Central memory CD4-positive, alpha-beta T cell (primary cell): ENCODE results near the gene FIBIN.
"Not testable (repeated sequence)": the region's sequence is repeated elsewhere in the genome, so short reads cannot be mapped to it uniquely, and the experiment has no call there.

Experiments used
- DNase-seq: peaks from one replicate; pipeline ENCODE4 v3.0.0; 2022
- total RNA-seq, 3 experiments: gene quantifications; one replicate each; lab custom pipeline; 2026; lab: John Stamatoyannopoulos, UW

Gene FIBIN
- total RNA-seq = 0 reads per million in 3 experiments

DNA sequence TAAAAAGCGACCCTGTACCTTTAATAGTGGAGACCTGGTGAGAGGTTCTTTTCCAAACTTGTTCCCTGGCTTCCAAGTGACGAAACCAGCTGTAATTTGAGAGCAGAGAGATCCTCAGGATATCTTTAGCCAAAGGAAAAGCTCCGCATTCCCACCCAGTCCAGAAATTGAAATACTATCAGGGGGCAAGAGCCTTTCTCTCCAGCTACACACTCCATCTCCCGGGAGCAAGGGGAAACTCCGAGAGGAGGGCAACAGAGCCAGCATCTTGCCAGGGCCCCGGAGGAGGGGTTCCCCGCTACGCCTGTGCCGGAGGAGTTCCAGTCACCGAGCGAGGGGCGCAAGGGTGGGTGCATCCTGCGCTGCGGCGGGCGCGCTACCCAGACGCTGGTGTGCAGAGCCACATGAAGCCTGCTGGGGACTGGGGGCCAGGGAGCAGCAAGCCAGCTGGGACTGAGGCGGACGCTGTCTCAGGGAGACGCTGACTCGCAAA, at the start of gene FIBIN:
Gene FIBIN (plus strand): TSS at position 148 of the 493 bp plus-strand sequence. CDS start 415 bp downstream, outside the sequence.
- DNase-seq = no peak

DNA sequence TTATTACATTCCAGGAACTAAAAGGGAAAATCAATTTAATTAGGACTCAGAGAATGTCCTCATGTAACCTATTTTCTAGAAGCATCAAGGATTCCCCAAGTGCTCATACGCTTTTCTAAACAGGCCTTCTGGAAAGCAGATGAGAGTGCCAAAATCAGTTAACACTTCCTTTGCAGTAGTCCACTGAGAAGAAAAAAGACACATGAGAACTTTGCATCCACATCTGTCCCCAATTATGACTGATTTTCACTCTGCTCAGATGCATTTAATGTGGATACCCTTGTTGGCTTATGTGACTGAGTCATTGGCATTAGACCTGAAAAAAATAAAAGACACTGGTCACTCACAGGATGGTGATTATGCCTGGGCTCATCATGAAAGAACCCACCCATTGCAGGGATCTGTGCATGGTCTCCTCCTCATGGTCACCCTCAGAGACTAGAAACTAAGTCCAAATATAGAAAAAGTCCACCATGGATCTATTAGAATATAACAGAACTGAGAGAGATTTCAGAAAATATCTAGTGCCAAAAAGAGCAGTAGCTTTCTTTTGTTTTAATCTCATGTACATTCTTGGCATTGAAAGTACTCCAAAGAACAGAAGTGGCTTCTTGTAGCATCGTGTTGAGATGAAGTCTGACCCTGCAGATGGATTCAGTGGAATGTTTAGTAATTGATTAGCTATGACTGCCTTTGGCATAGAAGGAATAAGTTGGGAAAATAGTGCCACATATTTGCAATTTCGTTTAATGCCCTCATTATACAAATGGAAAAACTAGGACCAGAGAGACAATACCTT, 48.8 kb upstream of the FIBIN start:
- DNase-seq = no peak

DNA sequence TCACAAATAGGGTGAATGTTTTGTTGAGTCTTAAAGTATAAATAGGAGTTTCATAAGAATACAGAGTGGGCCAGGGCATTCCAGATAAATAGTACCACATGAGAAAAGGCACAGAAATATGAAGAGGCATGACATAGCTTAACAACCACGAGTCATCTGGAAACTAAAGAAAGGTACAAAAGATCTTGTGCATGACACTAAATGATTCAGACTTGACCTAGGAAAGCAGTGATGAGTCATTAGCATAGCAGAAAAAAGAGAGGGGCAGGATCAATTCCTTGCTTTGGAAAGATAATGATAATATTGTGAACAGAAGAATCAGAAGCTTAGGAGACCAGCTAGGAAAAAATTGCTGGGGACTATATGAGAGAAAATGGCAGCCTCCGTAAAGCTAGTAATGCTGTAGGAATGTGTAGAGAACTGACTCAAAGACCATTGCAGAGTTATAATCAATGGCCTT, 47.6 kb upstream of the FIBIN start:
- DNase-seq = no peak

DNA sequence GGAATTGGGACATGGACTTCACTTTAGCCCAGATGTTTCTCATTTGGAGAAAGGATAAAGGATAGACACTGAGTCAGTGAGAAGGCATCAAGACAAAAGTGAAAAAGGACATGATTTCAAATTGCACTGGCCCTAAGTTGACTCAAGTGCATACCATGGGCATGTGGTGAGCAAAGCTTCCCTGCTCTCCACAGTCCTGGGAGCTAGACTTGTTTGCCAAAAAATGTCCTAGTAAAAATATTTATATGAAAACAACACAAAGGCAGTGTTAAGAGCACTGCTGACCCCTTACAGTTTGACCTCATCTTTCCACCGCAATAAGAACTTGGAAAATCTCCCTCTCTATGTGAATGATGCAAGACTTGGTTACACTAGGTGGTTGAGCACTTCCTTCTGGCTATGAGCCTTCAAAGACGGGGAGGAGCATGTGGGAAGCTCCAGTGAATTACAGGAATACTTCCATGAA, 46.5 kb upstream of the FIBIN start:
- no peak for DNase-seq

DNA sequence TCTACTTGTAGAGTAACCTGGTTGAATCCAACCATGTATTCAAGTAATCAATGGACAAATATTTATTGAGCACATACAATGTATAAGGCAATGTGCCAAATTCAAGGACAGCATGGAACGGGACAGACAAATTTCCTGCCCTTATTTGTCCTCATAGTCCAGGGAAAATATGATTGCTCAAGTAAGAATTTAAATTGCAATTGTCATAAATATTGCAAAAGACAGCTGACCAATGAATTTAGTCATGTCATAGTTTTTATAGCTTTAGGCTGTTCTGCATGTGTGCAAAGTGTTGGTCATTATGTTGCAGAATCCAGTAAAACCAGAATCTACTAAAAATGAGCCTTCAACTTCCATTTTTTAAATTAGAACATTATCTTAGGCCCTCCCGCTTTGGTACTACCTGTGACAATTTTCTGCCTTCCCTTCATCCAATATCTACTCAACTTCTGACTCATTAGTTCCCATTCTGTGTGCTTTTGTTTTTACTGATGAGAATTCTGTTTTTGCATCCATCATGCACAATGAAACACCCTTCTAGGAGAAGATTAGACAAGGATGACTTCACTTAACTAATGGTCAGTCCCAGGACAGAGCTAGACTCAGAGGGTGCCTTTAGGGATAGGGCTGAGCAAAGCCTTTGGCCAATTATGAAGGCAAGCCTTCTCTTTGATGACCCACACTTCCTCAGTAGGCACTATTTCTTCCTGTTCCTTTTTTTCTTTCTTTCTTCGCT, 45.8 kb upstream of the FIBIN start:
- no peak for DNase-seq

DNA sequence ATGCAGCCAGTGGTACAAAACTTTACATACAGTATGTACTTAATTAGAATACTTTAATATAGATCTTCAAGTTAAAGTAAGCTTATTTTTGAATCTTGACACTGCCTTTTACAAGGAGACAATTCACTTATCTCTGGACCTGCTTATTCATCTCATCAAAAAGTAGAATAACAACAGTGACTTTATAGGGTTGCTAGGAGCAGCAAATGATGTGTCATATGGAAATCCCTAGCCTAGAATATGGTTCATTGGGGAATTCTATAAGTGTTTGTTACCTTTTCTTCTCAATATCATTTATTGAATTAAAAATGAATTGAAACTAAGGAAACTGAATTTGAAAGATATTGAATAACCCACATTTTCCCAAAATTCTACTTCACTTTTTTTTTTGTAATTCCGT, 45.0 kb upstream of the FIBIN start:
- DNase-seq = no peak

DNA sequence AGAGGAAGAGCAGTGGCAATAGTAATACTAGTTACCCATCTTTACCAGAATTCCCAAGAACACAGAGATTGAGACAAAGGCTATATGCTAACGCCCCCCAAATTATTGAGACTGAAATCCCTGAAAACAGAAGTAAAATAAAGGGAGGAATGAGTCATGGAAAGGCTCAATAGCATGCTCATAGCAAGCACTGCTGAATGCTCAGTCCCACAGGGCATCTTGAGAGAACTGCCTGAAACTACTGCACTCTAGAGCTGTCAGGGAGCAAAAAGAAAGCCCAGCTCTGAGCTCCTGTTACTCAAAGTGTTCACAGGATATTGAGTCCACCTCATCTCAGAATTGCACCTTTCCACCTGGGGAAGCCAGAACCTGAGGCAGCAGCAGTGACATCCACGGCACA, 44.1 kb upstream of the FIBIN start:
- DNase-seq = no peak

DNA sequence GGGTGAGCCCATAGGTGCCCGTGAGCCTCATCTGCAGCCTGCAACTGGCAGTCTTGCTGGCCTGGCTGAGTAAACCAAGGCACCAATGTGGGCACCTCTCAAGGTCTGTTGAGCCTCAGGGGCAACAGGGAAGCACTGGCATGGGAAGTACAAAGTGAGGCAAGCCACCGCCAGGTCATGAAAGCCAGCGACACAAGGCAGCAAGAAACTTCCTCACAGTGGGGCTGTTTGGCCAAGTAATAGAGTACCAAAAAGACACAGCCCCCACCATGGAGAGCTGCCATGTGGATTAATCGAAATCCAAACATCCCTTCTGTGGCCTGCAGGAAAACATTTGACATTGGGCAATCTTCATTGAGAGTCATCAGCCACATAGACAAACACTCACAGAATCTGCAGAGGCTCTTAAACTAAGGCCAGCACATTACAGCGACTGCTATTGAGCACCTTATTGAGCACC, 43.6 kb upstream of the FIBIN start:
- no peak for DNase-seq

DNA sequence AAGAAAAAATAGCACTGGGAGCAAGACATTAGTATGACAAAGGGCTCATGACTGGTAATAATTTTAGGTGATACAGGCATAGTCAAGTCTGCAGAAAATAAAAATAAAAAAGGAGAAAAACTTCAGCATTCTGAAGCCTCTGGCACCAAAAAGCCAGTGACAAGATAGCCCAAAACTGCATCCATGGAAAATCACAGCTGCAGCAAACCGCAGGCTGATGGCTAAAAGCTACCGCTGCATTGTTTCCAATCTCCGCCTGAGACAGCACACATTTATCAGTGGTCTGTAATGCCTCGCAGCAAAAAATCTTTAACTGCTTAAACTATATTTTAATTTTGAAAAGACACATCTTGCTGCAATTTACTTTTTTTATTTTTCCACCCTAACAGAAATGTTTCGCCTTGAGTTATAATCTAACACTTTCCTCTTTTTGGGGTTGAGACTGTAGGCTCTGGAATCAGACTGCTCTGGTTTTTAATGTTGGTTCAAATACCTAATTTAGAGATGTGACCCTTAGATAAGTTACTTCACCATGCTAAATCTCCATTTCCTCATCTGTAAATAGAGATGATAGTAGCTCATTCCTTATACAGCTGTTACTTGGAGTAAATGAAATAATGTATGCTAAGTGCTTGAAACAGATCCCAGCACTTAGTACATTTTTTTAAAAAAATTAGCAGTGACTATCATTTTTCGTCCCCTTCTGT, 42.0 kb upstream of the FIBIN start:
- DNase-seq = no peak

DNA sequence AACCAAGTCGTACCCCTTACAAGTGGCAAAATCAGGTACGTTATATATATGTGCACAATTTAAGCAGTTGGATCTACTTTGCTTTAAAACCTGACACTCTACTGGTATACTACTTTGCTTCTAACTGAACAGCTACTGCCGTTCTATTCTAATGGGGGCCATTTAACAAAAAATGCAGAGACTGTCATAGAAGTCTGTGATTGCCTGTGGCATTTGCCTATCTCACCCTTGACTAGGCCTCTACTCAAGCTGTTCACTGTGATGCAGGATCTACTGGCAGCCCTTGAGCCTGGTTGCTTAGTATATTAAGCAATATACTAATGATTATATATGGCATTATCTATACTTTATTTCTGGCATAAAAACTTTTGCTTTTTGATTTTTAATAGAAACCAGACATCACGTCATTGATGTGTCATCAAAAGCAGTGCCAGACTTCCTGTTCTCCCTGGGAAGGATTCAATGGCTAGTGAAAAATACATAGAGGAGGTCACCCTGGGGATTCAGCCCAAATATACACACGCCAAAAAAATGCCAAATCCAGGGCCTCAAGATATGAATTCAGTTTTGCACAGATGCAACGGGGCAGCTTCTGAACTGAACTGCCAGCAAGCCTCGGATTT, 40.0 kb upstream of the FIBIN start:
- DNase-seq = no peak

DNA sequence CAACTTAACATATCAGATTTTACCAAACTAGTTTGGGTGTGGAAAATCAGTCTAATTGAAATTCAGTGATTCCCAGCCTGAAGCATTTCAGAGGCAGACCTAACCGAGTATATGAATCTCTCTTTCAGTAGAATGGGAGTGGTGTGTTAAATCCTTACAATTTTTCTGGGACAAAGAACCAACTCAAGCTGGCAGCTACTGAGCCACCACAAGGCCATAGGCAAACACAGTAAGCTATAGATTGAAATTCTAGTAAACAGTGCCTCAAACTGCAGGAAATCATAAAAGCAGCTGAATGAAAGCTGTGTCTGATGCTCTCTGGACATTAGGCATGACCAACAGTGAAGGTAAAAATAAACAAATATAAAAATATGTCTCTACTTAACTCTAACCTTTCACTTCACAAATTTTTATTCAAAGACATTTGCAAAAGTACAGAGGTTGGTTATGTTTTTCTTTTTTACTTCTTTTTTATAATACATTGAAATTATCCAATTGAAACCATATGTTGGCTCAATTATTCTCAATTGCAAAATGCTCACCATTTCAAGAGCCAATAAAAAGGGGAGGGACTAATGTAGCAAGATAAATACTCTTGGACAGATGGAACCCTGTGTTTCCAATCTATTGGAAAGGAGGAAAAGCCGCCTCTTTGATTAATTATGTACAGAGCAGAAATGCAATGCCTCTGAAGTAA, 35.8 kb upstream of the FIBIN start:
- no peak for DNase-seq

DNA sequence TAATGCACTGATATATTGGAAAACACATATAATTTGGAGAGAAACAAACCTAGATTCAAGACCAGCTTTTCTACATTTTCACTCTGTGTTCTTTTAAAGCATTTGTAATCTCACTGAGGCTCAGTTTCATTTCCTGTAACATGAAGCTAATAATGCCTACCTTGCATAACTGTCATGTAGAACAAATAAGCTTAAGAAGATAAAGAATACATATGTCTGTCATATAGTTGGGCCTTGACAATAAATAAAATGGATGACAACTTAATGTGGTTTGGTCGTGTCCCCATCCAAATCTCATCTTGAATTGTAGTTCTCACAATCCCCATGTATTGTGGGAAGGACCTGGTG, 35.2 kb upstream of the FIBIN start:
- DNase-seq = no peak

DNA sequence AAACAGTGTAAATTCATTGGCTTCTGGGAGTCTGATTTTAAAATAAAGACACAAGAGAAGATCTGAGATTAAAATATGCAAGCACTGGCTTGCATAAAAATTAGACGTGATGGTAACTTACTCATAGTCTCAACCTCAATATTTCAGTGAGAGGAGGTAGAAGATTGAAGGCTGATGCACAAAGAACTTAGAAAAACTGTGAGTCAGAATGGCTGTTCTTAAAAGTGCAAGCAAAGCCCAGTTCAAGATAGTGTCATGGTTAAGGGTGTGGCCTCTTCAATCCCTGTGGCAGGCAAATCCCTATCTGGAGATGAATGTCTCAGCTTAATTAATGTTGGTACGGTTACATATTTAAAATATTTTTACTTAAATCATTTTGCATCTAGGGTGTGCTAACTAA, 33.6 kb upstream of the FIBIN start:
- DNase-seq = no peak

DNA sequence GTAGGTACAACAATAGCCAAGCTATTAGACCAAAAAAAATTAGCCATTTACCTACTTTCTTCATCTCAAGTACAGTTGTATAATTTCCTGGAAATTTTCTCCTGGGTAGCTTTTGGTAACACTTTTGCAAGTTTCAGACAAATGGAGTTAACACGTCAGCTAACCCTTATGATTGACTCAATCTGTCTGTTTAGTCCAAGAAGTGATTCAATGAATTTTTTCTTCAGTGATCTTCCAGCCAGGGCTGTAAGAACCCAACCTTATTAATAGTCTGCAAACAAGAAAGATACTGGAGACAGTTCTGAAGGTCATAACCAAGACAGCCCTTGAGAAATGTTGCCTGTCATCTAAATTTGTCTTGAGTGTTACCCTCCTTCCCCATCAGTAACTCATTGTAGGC, 30.1 kb upstream of the FIBIN start:
- no peak for DNase-seq

DNA sequence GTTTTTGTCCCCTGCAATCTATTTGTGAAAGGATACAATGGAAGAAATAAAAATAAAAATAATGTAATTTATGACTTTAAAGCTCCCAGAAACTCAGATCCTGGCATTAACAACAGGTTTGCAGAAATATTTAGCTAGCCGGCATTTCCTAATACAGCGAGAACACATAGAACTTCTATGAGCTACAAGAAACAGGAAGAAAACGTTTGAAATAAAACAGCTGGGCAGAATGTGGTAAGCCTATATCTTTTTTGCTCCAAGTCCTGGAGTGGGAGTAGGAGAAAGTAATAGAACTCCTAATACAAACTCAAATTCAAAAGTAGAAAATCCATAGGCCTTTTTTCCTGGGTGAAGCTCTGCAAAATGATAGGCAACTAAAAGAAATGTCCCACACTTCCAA, 29.6 kb upstream of the FIBIN start:
- no peak for DNase-seq

DNA sequence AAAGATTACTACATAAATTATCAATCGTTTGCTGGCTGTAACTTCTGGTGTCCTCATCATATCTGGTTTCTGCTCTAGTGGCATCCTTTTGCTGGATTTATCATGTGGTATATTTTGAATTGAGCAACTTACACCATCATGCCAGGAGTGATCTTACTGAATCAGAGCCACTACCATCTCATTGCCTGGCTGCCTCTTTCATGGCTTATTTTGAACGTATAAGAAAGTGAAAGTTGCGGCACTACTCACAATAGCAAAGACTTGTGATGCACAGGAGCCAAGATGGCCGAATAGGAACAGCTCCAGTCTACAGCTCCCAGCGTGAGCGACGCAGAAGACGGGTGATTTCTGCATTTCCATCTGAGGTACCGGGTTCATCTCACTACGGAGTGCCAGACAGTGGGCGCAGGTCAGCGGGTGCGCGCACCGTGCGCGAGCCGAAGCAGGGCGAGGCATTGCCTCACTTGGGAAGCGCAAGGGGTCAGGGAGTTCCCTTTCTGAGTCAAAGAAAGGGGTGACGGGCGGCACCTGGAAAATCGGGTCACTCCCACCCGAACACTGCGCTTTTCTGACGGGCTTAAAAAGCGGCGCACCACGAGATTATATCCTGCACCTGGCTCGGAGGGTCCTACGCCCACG, 28.9 kb upstream of the FIBIN start:
- not testable (repeated sequence) for DNase-seq

DNA sequence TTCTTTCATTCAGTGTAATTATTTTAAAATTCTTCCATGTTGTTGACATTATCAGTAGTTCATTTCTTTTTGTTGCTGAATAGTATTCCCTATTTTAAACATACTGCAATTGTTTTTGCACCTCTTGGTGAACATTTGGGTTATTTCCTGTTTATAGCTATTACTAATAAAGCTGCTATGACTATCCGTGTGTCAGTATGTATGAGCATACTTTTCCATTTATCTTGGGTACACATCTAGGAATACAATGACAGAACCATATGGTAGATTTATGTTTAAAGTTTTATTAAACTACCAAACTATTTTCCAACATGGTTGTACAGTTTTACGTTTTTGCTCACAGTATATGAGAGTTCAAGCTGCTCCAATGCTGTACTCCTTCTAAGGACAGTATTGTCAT, 22.0 kb upstream of the FIBIN start:
- no peak for DNase-seq

DNA sequence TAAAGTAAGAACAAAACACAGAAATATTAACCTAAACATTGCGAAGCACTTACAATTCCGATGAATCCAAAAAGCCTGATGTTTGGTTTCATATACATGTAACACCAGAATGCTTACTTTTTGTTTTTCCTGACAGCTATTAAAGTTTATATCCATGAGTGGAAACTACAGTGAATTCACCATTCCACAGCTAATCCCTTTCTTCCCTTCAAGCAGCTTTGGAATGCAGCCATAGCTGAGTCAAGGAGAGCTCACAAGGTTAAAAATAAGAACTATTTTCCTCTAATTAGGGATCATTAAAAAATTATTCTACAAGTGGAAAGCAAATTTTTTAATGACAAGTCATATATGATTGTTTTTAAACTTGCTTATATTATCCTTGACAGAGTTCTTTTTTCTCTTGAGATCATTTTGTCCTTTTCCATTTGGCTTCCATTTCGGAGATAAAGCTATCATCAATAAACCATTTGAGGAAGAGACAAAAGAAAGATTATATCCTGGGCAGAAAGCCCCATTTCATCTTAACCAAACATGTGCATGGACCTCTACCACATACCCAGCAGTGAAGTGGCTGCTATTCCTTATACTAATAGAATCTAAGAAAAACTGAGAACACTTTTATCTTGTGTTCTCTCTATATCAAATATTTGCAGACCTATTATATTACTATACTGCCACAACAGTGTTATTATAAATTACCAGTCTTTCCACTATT, 19.7 kb upstream of the FIBIN start:
- no peak for DNase-seq

DNA sequence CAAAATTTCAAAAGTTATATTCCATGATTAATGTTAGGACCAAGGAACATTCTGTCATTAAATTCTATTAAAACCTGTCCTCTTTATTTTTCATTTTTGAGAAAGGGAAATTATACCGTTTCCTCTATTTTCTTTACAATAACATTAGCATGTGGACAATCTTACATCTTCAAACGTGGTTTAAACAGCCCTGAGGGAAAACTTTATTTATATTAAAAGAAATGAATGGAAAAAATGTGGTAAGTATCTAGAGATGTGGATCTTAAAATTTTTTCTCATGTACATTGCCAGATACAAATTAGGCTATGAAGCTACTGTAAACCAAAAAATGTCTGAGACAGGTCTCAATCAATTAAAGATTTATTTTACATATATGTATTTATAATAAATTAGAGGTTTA, 18.9 kb upstream of the FIBIN start:
- no peak for DNase-seq

DNA sequence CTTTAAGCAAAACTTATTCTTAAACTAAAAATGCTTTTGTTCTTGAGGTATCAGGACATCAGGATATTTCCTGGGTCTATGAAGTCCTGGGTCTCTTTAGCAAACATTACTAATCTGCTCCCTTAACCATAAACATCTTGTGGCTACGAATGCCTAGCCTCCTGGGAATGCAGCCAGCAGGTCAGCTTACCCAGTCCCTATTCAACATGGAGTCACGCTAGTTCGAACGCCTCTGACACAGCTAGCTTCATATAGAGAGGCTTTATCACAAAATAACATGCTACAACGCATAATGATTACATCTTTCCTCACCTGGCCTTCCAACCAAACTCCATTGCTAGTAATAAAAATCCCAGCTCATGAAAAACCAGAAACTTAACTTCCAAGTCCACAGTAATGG, 17.5 kb upstream of the FIBIN start:
- DNase-seq = no peak

DNA sequence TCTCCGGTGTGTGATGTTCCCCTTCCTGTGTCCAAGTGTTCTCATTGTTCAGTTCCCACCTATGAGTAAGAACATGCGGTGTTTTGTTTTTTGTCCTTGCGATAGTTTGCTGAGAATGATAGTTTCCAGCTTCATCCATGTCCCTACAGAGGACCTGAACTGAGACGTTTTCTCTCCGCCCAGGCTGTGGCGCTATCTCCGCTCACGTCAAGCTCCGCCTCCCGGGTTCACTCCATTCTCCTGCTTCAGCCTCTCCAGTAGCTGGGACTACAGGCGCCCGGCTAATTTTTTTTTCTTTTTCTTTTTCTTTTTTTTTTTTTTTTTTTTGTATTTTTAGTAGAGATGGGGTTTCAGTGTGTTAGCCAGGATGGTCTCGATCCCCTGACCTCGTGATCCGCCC, 16.7 kb upstream of the FIBIN start:
- DNase-seq = not testable (repeated sequence)
